ENCODE measurements around the gene BTG2. TPM values are rescaled to one million over a fixed set of nuclear protein-coding genes. Genes with fewer than 3 reads are reported as not detected.

The BTG2 gene
- total RNA-seq, 1 experiment from 2014 or later: 24.2 TPM

GRCh38 chr1:203340112-203340790, 34.9 kb downstream of the BTG2 start:
- Histone ChIP-seq H3K4me1 (ENCODE audit: control insufficient read depth in 1 of 2, insufficient read depth in 2 of 2, low read length in 2 of 2) (peaks cover 0 to 6% of the 10 kb centered on the region in 2 experiments; a peak in 2 of 4 replicates), H3K4me3 (replicated peaks in 1 of 2; ENCODE audit: low read depth in 1 of 2, low read length in 2 of 2) (no peak overlapping the region), H3K9me3 (ENCODE audit: control insufficient read depth in 1 of 2, insufficient read depth in 1 of 2, low read depth in 1 of 2, low read length in 2 of 2) (no peaks in the 10 kb centered on the region), H4K20me1 (ENCODE audit: insufficient read depth) (no peaks in the 10 kb centered on the region), H2AFZ (ENCODE audit: low read depth, low read length, poor library complexity, severe bottlenecking) (peak overlapping the region; percentile 69), H3K9ac (ENCODE audit: low read length) (no peak overlapping the region), H3K79me2 (ENCODE audit: insufficient read depth, low read length) (no peaks in the 10 kb centered on the region), H3K27ac (ENCODE audit: low read depth, low read length) (no peak overlapping the region), H3K9me2 (ENCODE audit: insufficient read depth) (no peaks in the 10 kb centered on the region), H3K36me3 (ENCODE audit: control insufficient read depth in 1 of 2, insufficient read depth in 2 of 2, low read length in 2 of 2) (no peaks in the 10 kb centered on the region), H3K27me3 (ENCODE audit: insufficient read depth, low read length) (peaks cover 15% of the 10 kb centered on the region; the same call in 1 of the 2 replicates), H3K4me2 (ENCODE audit: low read length) (peak overlapping the region; percentile 29; the same call in 1 of the 2 replicates)
- TF ChIP-seq RAD21 (IDR thresholded peaks at IDR 0.05; ENCODE audit: low read depth): peak; percentile 95
- TF ChIP-seq, protein P1, sequence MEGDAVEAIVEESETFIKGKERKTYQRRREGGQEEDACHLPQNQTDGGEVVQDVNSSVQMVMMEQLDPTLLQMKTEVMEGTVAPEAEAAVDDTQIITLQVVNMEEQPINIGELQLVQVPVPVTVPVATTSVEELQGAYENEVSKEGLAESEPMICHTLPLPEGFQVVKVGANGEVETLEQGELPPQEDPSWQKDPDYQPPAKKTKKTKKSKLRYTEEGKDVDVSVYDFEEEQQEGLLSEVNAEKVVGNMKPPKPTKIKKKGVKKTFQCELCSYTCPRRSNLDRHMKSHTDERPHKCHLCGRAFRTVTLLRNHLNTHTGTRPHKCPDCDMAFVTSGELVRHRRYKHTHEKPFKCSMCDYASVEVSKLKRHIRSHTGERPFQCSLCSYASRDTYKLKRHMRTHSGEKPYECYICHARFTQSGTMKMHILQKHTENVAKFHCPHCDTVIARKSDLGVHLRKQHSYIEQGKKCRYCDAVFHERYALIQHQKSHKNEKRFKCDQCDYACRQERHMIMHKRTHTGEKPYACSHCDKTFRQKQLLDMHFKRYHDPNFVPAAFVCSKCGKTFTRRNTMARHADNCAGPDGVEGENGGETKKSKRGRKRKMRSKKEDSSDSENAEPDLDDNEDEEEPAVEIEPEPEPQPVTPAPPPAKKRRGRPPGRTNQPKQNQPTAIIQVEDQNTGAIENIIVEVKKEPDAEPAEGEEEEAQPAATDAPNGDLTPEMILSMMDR (IDR thresholded peaks at IDR 0.05 in 2 of 3, conservative IDR thresholded peaks at IDR 0.05 in 1 of 3; ENCODE audit: borderline replicate concordance in 1 of 3, insufficient read depth in 1 of 3, low read depth in 2 of 3, low read length in 2 of 3): peak; percentile 88 to 96 (median 94)
- no peak for TF ChIP-seq ELF1 (IDR thresholded peaks at IDR 0.05; ENCODE audit: borderline replicate concordance, low read depth)
- intact Hi-C loops (cut with micrococcal nuclease): loop anchor here (1.0 to 5.0 kb wide), 4 partner anchors 101 to 363 kb away; no protein-coding TSS in a partner anchor
- RAD21 ChIA-PET (ENCODE audit: low non-redundant PET in 1 of 2, low total read pairs in 2 of 2, uncharacterized antibody in 2 of 2, unreplicated experiment in 2 of 2): interaction anchor here (0.7 to 1.3 kb wide), 3 partner anchors 100 to 148 kb away, joined by 3 to 5 read pairs (median 3); no protein-coding TSS in a partner anchor
- DNase-seq (ENCODE audit: low read depth, low spot score): peak; percentile 76
- no TSS peak for BruUV-seq (replicated peaks)
- CTCF ChIA-PET: interaction anchor here (0.6 to 3.8 kb wide), 10 partner anchors 10 to 301 kb away, joined by 3 to 26 read pairs (median 6); no protein-coding TSS in a partner anchor
- POLR2A ChIA-PET: no interaction called here
- ATAC-seq: peak; percentile 76
